HG03460 (cell line): ENCODE results near the gene FSTL4.
"Not testable (repeated sequence)": the region's sequence is repeated elsewhere in the genome, so short reads cannot be mapped to it uniquely, and the experiment has no call there.

Experiments used
- ATAC-seq: cut with Tn5 transposase; IDR thresholded peaks from one replicate; pipeline ENCODE4 v1.9.1; 2021; ENCODE audit not compliant: unreplicated experiment

FSTL4 gene

GRCh38 chr5:133232911-133233310 lies 379.4 kb downstream of the FSTL4 start:
- no peak for ATAC-seq

DNA sequence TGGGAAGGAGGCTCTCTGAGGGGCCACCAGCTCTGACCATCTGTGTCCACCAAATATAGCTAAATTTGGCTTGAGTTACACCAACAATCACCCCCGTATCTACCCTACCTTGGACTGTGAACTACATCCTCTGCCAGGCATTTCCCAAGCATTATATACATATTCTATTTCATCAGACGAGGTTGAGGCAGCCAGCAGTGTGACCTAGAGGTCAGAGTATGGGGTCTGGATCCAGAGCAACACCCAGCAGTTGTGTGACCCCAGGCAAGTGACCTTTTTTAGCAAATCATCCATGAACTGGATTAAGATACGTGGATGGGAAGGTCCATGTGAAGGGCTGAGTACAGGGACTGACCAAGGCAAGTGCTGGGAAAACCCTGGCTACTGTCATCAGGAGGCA lies 379.9 kb downstream of the FSTL4 start:
- ATAC-seq, result no peak

GRCh38 chr5:133232011-133232410 lies 380.3 kb downstream of the FSTL4 start:
- ATAC-seq, result no peak

GRCh38 chr5:133230823-133231578 lies 381.3 kb downstream of the FSTL4 start:
- no peak for ATAC-seq

DNA sequence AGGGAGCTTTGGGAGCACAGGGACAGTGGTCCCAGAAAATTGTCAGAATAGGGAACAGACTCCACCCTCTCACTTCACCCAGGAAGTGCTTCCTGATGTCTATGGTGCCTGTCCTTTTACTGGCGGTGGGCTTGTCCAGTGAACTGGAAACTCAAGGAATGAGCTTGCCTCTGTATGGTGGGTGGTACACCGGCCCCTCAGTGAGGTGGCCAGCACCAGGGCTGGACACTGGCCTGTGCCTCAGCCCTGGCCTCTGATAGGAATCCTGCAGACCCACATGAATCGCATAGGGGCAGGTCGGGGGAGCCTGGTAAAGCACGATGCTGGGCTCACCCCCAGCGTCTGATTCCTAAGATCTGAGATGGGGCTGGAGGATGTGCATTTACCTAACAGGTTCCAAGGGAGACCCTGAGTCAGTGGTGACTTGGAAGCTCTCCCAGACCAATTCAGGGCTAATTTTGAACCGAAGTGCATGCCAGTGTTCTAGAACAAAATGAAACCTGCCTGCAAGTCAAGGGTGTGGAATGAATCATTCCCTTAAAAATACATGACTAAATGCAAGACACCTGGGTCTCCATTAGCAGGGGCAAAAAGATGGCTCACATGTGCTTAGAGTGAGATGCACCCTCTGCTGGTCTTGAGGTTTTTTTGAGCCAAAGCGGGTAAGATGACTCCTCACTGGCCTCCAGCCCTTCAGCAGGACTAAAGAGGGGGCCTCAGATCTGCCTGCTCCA lies 382.2 kb downstream of the FSTL4 start:
- ATAC-seq, result no peak

DNA sequence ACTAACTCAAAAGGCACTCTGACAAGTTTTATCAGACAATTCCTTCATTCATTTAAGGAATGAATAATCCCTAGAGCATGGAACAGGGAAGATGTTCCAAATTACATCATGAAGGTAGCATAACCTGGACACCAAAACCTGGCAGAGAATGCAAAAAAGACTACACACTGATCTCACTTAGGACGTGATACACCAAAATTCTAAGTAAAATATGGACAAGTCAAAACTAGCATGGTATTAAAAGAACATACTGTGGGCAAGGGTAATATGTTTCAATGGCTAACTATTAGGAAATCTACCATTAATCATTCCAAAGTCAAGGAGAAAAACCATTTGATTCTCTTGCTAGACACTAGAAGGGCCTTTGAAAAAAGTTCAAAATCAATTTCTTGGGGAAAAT lies 384.0 kb downstream of the FSTL4 start:
- ATAC-seq, result no peak

DNA sequence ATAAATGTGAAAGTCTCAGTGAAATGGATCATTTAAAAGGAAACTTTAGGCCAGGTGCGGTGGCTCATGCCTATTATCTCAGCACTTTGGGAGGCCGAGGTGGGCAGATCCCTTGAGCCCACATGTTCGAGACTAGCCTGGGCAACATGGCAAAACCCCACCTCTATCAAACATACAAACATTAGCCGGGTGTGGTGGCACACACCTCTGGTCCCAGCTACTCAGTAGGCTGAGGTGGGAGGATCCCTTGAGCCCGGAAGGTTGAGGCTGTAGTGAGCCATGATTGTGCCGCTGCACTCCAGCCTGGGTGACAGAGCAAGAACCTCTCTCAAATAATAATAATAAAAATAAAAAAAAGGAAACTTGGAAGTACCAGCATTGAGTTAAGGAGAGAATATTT lies 384.4 kb downstream of the FSTL4 start:
- ATAC-seq, result no peak

DNA sequence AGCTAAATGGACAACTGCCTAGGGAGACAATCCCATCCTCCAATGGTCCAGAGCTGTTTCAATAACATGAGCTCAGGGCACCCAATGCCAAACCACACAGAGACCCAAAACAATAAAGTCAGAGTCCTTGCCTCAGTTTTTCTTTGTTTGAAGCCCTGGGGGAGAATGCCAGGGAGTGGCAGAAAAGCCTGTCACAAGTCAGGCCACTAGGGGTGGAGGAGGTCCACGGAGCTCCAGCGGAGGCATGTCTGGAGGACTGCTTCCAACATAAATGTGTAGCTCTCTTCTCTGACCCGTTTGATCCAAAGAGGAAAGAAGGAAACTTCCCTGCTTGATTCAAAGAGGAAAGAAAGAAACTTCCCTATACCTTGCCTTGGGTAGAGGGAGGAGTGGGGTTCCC lies 385.3 kb downstream of the FSTL4 start:
- ATAC-seq, result no peak

DNA sequence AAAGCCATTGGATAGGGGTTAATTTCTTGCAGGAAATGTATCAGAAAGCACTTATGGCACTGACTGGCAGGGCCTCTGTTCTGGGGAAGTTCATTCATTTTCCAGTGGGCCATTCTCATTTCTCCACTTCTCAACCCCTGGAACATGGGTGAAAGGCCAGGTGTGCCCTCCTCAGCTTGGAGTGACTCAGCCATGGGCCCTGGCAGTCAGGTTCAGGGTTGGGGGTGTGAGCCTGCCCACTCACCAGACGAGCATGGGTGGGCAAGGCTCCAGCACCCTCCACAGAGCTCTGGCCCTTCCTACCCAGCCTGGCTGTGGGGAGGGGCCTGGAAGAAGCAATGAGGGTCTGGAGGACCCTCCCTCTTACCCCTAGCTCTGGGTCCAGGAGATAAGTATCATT lies 386.2 kb downstream of the FSTL4 start:
- no peak for ATAC-seq

- no peak for ATAC-seq
Observed at GRCh38 chr5:133225671-133226152, 386.6 kb downstream of the FSTL4 start.

- no peak for ATAC-seq
Observed at GRCh38 chr5:133222979-133223378, 389.4 kb downstream of the FSTL4 start.

DNA sequence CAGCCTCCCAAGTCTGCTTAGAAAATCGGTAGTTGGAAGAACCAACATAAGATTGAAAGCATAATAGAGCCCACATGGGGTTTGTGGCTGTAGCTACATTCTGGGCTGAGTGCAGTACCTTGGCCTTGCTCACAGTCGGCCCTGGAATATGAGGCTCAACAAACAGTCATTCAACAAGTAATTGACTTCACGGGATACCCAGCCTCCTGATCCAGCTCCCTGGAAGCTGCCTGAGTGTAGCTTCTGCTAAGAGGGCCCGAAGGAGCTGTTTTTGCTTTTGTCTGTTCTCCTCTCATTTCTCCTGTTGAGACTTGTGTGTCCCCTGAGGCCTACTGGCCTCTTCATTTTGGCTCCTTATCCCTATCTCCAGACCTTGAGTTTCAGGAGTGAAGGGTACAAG lies 389.8 kb downstream of the FSTL4 start:
- ATAC-seq, result no peak

- ATAC-seq, result no peak
Observed at GRCh38 chr5:133222040-133222439, 390.3 kb downstream of the FSTL4 start.

GRCh38 chr5:133220851-133221674 lies 391.3 kb downstream of the FSTL4 start:
- ATAC-seq, result no peak

DNA sequence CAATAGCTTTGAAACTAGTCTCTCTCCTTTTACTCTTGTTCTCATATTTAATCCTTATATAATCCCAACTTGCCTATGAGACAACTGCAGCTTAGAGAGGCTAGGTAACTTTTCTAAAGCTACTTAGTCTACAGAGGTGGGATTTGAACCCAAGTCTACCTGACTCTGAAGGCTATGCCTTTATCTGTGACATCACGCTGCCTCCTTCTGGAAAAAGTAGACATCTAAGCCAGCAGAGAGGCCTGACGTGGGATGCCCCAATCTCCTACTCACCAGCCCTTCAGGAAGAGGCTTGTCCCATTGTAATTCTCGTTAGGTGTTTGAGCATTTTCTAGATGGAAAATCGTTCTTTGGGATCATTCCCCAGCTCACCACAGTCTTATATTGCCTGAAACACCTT lies 393.0 kb downstream of the FSTL4 start:
- no peak for ATAC-seq

GRCh38 chr5:133216138-133216537 lies 396.2 kb downstream of the FSTL4 start:
- ATAC-seq, result not testable (repeated sequence)

DNA sequence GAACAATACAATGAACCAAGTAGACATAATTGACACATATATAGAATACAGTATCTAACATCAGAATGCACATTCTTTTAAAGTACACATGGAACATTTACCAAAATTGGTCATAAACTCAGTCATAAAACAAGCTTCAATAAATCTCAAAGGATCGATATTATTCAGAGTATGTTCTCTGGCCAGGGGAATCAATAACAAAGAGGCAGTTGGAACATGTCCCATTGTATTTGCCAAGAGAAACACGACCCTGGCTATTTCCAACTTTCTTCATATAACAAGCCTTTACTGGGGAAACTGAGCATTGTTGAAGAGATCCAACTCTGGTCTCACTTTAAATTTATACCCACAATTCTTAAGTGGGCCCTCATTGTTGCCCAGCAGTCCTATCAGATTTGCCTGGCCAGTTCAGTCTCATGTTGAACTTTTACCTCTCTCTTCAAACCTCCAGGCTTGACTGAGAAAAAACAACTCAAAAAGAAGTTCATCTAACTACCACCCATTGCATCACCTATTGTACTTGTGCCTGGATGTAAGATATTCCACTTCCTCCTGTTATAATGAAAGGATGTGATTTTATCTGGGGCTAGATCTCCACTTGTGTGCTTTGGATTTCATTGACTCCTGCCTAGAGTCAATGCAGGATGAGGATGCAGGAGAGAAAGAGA lies 398.1 kb downstream of the FSTL4 start:
- ATAC-seq, result no peak

- no peak for ATAC-seq
Observed at GRCh38 chr5:133205649-133206048, 406.7 kb downstream of the FSTL4 start.

DNA sequence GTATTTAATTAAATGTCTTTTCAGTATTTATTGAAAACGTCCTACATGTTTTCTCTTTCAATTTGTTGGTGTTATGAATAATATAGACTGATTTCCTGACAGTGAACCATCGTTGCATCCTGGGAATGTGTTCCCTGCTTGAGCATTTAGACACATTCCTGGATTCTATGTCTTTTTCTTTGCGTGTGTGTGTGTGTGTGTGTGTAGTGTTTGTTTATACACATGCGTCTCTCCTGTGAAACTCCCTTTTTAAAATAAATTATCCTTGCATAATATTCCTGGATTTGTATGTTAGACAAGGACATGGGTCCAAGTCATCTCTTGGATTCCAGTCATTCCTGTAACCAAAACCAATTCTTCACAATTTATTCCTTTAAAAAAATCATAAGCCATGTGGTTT lies 407.1 kb downstream of the FSTL4 start:
- ATAC-seq, result no peak

DNA sequence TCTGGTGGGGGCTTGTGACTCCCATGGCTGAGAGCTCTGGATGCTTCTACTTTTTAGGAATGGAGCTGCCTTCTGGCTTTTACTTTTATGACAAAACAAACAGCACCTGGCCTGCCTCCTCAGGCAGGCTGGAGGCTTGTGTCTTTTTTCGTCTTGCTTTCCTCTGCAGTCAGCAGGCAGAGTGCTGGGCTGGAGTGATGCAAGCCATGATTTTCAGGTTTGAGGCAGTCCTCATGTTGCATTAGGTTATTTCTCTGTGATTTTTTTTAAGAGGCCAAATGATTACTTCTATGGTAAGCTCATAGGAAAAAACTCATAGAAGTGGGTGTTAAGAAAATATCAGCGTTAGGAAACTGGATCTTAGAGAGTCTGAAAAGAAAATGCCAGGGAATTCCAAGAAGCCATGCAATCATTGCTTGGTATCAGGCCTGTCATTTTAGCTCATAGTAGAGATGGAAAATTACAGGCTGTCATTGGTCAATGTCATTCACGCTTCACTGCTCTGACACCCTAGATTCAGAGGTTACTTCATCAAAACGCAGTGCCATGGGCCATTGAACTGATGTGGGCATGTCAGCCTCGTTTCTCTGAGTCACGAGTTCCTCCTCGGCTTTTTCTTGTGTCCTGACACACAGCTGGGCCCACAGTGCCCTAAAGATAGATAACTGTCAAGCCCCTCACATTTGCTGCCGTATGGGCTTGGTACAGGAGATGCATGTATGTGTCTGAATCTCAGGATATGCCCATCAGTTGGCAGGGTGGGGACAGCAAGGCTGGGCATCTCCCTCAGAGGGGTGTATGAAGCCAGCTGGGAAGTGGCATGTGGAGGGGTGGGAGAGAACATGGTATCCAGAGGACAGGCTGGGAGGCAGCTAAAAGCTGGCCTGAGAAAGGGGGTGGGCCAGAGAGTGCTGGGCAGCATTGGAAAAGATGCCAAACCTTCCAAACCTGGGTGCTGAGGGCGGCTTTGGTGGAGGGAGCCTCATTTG lies 408.7 kb downstream of the FSTL4 start:
- no peak for ATAC-seq
